ENCODE measurements around the gene RAF1. TPM values are rescaled to one million over a fixed set of nuclear protein-coding genes. Genes with fewer than 3 reads are reported as not detected.
A peak's percentile ranks its signal among the peaks of the same experiment; 100 is the strongest.

The RAF1 gene
- total and polyA plus RNA-seq, 2 of the 13 experiments (the other 11 are each of a cell fraction or from before 2014, with no cell fraction given): 72.2 to 91.4 TPM

DNA sequence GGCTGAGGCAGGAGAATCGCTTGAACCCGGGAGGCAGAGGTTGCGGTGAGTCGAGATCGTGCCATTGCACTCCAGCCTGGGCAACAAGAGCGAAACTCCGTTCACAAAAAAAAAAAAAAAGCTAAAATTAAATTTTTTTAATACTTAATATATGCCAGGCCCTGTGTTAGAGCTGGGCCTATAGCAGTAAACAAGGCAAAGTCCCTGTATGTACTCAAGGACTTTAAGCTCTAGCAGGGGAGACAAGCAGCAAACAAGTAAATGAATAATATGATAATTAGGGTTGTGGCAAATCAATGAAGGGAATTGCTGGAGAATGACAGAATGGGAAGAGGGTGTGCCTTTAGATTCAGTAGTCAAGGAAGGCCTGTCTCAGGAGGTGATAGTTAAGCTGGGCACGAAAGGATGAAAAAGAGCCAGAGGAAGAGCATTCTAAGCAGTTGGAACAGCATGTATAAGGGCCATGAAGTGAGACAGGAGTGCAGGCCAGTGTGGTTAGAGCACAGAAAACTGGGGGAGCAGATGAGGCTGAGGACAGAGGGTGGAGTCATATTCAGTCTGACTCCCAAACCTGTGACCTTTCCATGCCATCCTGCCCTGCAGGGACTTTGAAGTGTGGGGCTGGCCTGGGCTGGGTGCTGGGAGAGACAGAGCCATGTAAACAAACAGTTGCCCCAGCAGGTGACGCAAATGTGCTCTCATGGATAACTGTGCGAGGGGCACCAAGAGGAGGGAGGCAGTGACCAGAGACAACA, 6.6 kb upstream of the RAF1 start (continued):
- TF ChIP-seq, protein P1, sequence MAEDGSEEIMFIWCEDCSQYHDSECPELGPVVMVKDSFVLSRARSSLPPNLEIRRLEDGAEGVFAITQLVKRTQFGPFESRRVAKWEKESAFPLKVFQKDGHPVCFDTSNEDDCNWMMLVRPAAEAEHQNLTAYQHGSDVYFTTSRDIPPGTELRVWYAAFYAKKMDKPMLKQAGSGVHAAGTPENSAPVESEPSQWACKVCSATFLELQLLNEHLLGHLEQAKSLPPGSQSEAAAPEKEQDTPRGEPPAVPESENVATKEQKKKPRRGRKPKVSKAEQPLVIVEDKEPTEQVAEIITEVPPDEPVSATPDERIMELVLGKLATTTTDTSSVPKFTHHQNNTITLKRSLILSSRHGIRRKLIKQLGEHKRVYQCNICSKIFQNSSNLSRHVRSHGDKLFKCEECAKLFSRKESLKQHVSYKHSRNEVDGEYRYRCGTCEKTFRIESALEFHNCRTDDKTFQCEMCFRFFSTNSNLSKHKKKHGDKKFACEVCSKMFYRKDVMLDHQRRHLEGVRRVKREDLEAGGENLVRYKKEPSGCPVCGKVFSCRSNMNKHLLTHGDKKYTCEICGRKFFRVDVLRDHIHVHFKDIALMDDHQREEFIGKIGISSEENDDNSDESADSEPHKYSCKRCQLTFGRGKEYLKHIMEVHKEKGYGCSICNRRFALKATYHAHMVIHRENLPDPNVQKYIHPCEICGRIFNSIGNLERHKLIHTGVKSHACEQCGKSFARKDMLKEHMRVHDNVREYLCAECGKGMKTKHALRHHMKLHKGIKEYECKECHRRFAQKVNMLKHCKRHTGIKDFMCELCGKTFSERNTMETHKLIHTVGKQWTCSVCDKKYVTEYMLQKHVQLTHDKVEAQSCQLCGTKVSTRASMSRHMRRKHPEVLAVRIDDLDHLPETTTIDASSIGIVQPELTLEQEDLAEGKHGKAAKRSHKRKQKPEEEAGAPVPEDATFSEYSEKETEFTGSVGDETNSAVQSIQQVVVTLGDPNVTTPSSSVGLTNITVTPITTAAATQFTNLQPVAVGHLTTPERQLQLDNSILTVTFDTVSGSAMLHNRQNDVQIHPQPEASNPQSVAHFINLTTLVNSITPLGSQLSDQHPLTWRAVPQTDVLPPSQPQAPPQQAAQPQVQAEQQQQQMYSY (CRISPR knock-in tag; IDR thresholded peaks at IDR 0.05): no peak
- TF ChIP-seq RARA (CRISPR knock-in tag; IDR thresholded peaks at IDR 0.05) (peak; percentile 86), HNRNPH1 (optimal IDR thresholded peaks at IDR 0.05; ENCODE audit: low read depth, low read length) (no peak), BHLHE40 (IDR thresholded peaks at IDR 0.05; ENCODE audit: low read length) (no peak; the same call in 1 of the 2 replicates), CHD2 (IDR thresholded peaks at IDR 0.05; ENCODE audit: low read depth, low read length) (no peak), ELF3 (CRISPR knock-in tag; IDR thresholded peaks at IDR 0.05) (no peak), RBFOX2 (IDR thresholded peaks at IDR 0.05; ENCODE audit: low read depth, low read length) (no peak), ETV5 (CRISPR knock-in tag; IDR thresholded peaks at IDR 0.05; ENCODE audit: borderline replicate concordance) (no peak), ZKSCAN1 (IDR thresholded peaks at IDR 0.05; ENCODE audit: low read length) (no peak), ZFP36L1 (CRISPR knock-in tag; IDR thresholded peaks at IDR 0.05) (no peak), SIX1 (CRISPR knock-in tag; IDR thresholded peaks at IDR 0.05; ENCODE audit: borderline replicate concordance) (no peak), KAT2B (IDR thresholded peaks at IDR 0.05; ENCODE audit: borderline replicate concordance, low read depth, low read length) (no peak), NFYC (CRISPR knock-in tag; IDR thresholded peaks at IDR 0.05) (no peak), HMG20A (CRISPR knock-in tag; IDR thresholded peaks at IDR 0.05; ENCODE audit: borderline replicate concordance) (no peak; the same call in 1 of the 2 replicates), NKX3-1 (CRISPR knock-in tag; IDR thresholded peaks at IDR 0.05) (no peak), ZNF484 (CRISPR knock-in tag; IDR thresholded peaks at IDR 0.05; ENCODE audit: borderline replicate concordance, low read depth) (no peak), ZFYVE20 (CRISPR knock-in tag; IDR thresholded peaks at IDR 0.05; ENCODE audit: borderline replicate concordance, low read depth) (no peak), ZNF569 (CRISPR knock-in tag; IDR thresholded peaks at IDR 0.05; ENCODE audit: borderline replicate concordance) (no peak), ELF4 (CRISPR knock-in tag; IDR thresholded peaks at IDR 0.05; ENCODE audit: borderline replicate concordance) (no peak), ZNF7 (CRISPR knock-in tag; IDR thresholded peaks at IDR 0.05) (no peak), ZNF746 (CRISPR knock-in tag; IDR thresholded peaks at IDR 0.05) (no peak)
- TF ChIP-seq, protein P2, sequence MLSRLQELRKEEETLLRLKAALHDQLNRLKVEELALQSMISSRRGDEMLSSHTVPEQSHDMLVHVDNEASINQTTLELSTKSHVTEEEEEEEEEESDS (CRISPR knock-in tag; IDR thresholded peaks at IDR 0.05; ENCODE audit: borderline replicate concordance): no peak
